Measurements from ENCODE around the gene MYO15B. TPM values are rescaled to one million over a fixed set of nuclear protein-coding genes. Genes with fewer than 3 reads are reported as not detected.

MYO15B gene
- total and polyA plus RNA-seq, 2 of the 4 experiments (the other 2 are of a cell fraction), result 0.18 to 0.65 TPM

- Histone ChIP-seq H3K23ac (ENCODE audit: low read depth, low read length) (no peak overlapping the region), H3K4ac (ENCODE audit: low read depth, low read length) (no peak overlapping the region), H3K56ac (ENCODE audit: extremely low read depth, insufficient read depth, low read length) (no peak overlapping the region), H4K5ac (ENCODE audit: low read depth, low read length) (no peak overlapping the region), H3K79me1 (ENCODE audit: low read depth in 1 of 2, low read length in 2 of 2) (peaks cover 31 to 59% of the 10 kb centered on the region in 2 experiments), H3K4me1 (ENCODE audit: control insufficient read depth, insufficient read depth, low read length) (peaks cover 5% of the 10 kb centered on the region), H2BK20ac (ENCODE audit: low read depth, low read length) (no peak overlapping the region), H3K4me3 (ENCODE audit: insufficient read depth, low read depth, low read length) (no peak overlapping the region), H3K18ac (ENCODE audit: low read depth, low read length) (no peak overlapping the region), H4K20me1 (ENCODE audit: insufficient read depth, low read length) (peaks cover 17% of the 10 kb centered on the region; the same call in 1 of the 2 replicates), H2AFZ (replicated peaks; ENCODE audit: low read length, poor library complexity) (no peak overlapping the region), H3K36me3 (ENCODE audit: control insufficient read depth, insufficient read depth, low read length) (peaks cover 27% of the 10 kb centered on the region), H3K9me1 (ENCODE audit: insufficient read depth, low read length) (0 out of 2 replicates have a peak, but pooled peaks cover 3% of the 10 kb centered on the region), H3K9ac (ENCODE audit: low read depth, low read length) (no peak overlapping the region), H2BK15ac (ENCODE audit: low read depth, low read length) (no peak overlapping the region), H3K4me2 (ENCODE audit: low read depth, low read length) (no peak overlapping the region), H4K8ac (ENCODE audit: low read depth in 2 of 2, low read length in 2 of 2) (no peak overlapping the region), H4K91ac (ENCODE audit: insufficient read depth, low read depth, low read length) (no peak overlapping the region), H3K14ac (replicated peaks; ENCODE audit: low read depth, low read length) (no peak overlapping the region), H2BK5ac (ENCODE audit: low read depth, low read length, poor library complexity, severe bottlenecking) (no peak overlapping the region), H3K9me3 (ENCODE audit: control insufficient read depth, insufficient read depth, low read length) (no peaks in the 10 kb centered on the region), H2BK120ac (ENCODE audit: low read depth, low read length) (no peak overlapping the region), H2AK5ac (ENCODE audit: low read depth, low read length) (no peak overlapping the region; the same call in 1 of the 2 replicates), H3K27ac (ENCODE audit: insufficient read depth, low read length) (no peak overlapping the region), H2AK9ac (replicated peaks; ENCODE audit: low read depth, low read length, poor library complexity) (no peak overlapping the region), H3K27me3 (ENCODE audit: control insufficient read depth, insufficient read depth, low read length) (no peaks in the 10 kb centered on the region)
- CTCF ChIA-PET, result interaction anchor here (1.3 kb wide), 1 partner anchor 79 kb away, joined by 5 read pairs; no protein-coding TSS in a partner anchor
- no TSS peak for BruUV-seq (replicated peaks)
- ATAC-seq (ENCODE audit: low read depth), result no peak
- 100% methylated on average over 2 of the region's 5 CpGs; no CpG with 5 or more reads in 1 of the 2 experiments for WGBS, 2 experiments (ENCODE audit: extremely low coverage in 2 of 2, insufficient read length in 1 of 2)
- in situ Hi-C loops (cut with MboI; ENCODE audit: low sequenced_read_pairs), result loop anchor here (5.0 kb wide), 1 partner anchor 76 kb away; no protein-coding TSS in a partner anchor
- POLR2A ChIA-PET (ENCODE audit: unreplicated experiment), result no interaction called here
- TF ChIP-seq RCOR1 (IDR thresholded peaks at IDR 0.05; ENCODE audit: insufficient replicate concordance, low read length), result no peak
- TF ChIP-seq BHLHE40 (IDR thresholded peaks at IDR 0.05; ENCODE audit: low read depth, low read length), result no peak
- TF ChIP-seq POLR2A (IDR thresholded peaks at IDR 0.05; ENCODE audit: low read depth, low read length), result no peak
- no peak for TF ChIP-seq CEBPB (IDR thresholded peaks at IDR 0.05; ENCODE audit: low read depth, low read length)
- TF ChIP-seq CTCF (conservative IDR thresholded peaks at IDR 0.05; ENCODE audit: low read depth, low read length), result no peak
- TF ChIP-seq MAFK (IDR thresholded peaks at IDR 0.05; ENCODE audit: low read depth, low read length), result no peak
- TF ChIP-seq RFX5 (IDR thresholded peaks at IDR 0.05; ENCODE audit: low read depth, low read length), result no peak
- TF ChIP-seq CHD1 (IDR thresholded peaks at IDR 0.05; ENCODE audit: low read depth, low read length), result no peak
- TF ChIP-seq RAD21 (IDR thresholded peaks at IDR 0.05; ENCODE audit: low read length), result no peak
- no peak for TF ChIP-seq NFE2L2 (IDR thresholded peaks at IDR 0.05; ENCODE audit: low read depth, low read length)
- TF ChIP-seq SMC3 (IDR thresholded peaks at IDR 0.05; ENCODE audit: low read depth, low read length), result no peak
- no peak for TF ChIP-seq MXI1 (IDR thresholded peaks at IDR 0.05; ENCODE audit: borderline replicate concordance, low read depth, low read length)
- no peak for TF ChIP-seq ELK1 (IDR thresholded peaks at IDR 0.05; ENCODE audit: borderline replicate concordance, low read depth, low read length)
- TF ChIP-seq USF2 (IDR thresholded peaks at IDR 0.05; ENCODE audit: low read depth, low read length), result no peak
- TF ChIP-seq MAZ (IDR thresholded peaks at IDR 0.05; ENCODE audit: borderline replicate concordance, low read depth, low read length), result no peak
- TF ChIP-seq FOS (IDR thresholded peaks at IDR 0.05; ENCODE audit: low read depth, low read length), result no peak
- intact Hi-C loops (cut with micrococcal nuclease), result no loop called here
- dilution Hi-C loops (cut with HindIII; ENCODE audit: low sequenced_read_pairs, unreplicated experiment), result no loop called here
- no peak for DNase-seq
These were observed 83.3 kb downstream of the MYO15B start for GRCh38 chr17:75670868-75671267.

Data from IMR-90 (cell line).